ENCODE measurements around the gene SSBP3. TPM values are rescaled to one million over a fixed set of nuclear protein-coding genes. Genes with fewer than 3 reads are reported as not detected.

The SSBP3 gene
- total and polyA plus RNA-seq, 2 of the 13 experiments (the other 11 are each of a cell fraction or from before 2014, with no cell fraction given): 8.5 to 17.6 TPM

- H3K27me3 ChIP-seq (ENCODE audit: control insufficient read depth in 1 of 2, insufficient read depth in 2 of 2, low read length in 2 of 2): no peaks in the 10 kb centered on the region; a peak in 1 of 5 replicates
- ATAC-seq (no peak), DNase-seq (ENCODE audit: low spot score) (no peak), FAIRE-seq (no peak)
- H3K9ac ChIP-seq (ENCODE audit: insufficient read depth, low read depth, low read length): no peak overlapping the region
- H2AFZ ChIP-seq (ENCODE audit: low read length): no peak overlapping the region
- BruUV-seq (replicated peaks): no TSS peak
- H4K20me1 ChIP-seq (ENCODE audit: insufficient read depth, low read length): no peaks in the 10 kb centered on the region
- H3K4me2 ChIP-seq (ENCODE audit: low read depth, low read length): no peak overlapping the region
- H3K27ac ChIP-seq (ENCODE audit: extremely low read length, insufficient read depth, low read length): no peak overlapping the region
- no peaks in the 10 kb centered on the region for H3K79me2 ChIP-seq (ENCODE audit: insufficient read depth, low read length)
- no peaks in the 10 kb centered on the region; a peak in 1 of 5 replicates for H3K36me3 ChIP-seq (replicated peaks in 1 of 2; ENCODE audit: control insufficient read depth in 1 of 2, insufficient read depth in 2 of 2, low read length in 2 of 2)
- no peak for TF ChIP-seq ZNF552 (CRISPR knock-in tag; IDR thresholded peaks at IDR 0.05; ENCODE audit: borderline replicate concordance)
- TF ChIP-seq SMYD3 (CRISPR knock-in tag; IDR thresholded peaks at IDR 0.05): no peak
- TF ChIP-seq KLF9 (CRISPR knock-in tag; IDR thresholded peaks at IDR 0.05; ENCODE audit: low read depth): no peak
- no peaks in the 10 kb centered on the region for H3K4me1 ChIP-seq (ENCODE audit: insufficient read depth, low read length)
- no peak overlapping the region for H3K4me3 ChIP-seq (replicated peaks in 1 of 3; ENCODE audit: insufficient read depth in 1 of 3, low read depth in 2 of 3, low read length in 3 of 3)
- no peaks in the 10 kb centered on the region for H3K9me3 ChIP-seq (ENCODE audit: low read length)
- POLR2A ChIA-PET: no interaction called here
- WGBS (ENCODE audit: low lambda C conversion rate): 73% methylated on average over 7 of the region's 9 CpGs
- CTCF ChIA-PET (ENCODE audit: low intra/inter-chr PET ratio, low total read pairs): no interaction called here
- intact Hi-C loops (cut with micrococcal nuclease; ENCODE audit: unreplicated experiment): no loop called here
- in situ Hi-C loops (cut with HindIII; ENCODE audit: extremely low pct_ligation_motif_present, low pct_unique_long_range_greater_than_20kb): no loop called here
These were observed 227.7 kb downstream of the SSBP3 start for GRCh38 chr1:54178296-54179070.

DNA sequence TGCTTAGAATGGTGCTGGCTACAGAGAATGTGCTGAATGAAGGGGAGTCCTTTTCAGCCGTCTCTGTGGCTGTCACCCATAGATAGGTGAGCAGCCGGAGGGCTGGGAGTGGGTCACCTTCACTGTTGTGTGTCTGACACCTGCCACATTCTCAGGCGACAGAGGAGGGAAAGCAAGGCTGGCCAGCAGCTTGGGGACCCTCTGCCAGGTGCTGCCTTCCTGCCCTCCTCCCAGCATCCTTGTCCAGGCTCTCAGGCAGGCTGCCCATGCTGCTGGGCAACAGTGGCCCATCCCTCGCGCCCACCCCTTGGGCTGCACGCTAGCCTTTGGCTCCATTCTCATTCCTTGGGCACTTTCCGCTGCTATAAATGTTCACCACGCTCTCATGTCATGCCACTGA is 228.5 kb downstream of the SSBP3 start:
- Histone ChIP-seq H3K27ac (ENCODE audit: extremely low read length, insufficient read depth, low read length) (no peak overlapping the region), H3K36me3 (replicated peaks in 1 of 2; ENCODE audit: control insufficient read depth in 1 of 2, insufficient read depth in 2 of 2, low read length in 2 of 2) (no peaks in the 10 kb centered on the region; a peak in 1 of 5 replicates), H3K9me3 (ENCODE audit: low read length) (no peaks in the 10 kb centered on the region), H3K4me3 (replicated peaks in 1 of 3; ENCODE audit: insufficient read depth in 1 of 3, low read depth in 2 of 3, low read length in 3 of 3) (no peak overlapping the region), H3K79me2 (ENCODE audit: insufficient read depth, low read length) (no peaks in the 10 kb centered on the region), H2AFZ (ENCODE audit: low read length) (no peak overlapping the region), H3K9ac (ENCODE audit: insufficient read depth, low read depth, low read length) (no peak overlapping the region), H3K4me2 (ENCODE audit: low read depth, low read length) (no peak overlapping the region), H3K27me3 (ENCODE audit: control insufficient read depth in 1 of 2, insufficient read depth in 2 of 2, low read length in 2 of 2) (no peaks in the 10 kb centered on the region; a peak in 1 of 5 replicates), H3K4me1 (ENCODE audit: insufficient read depth, low read length) (no peaks in the 10 kb centered on the region), H4K20me1 (ENCODE audit: insufficient read depth, low read length) (no peaks in the 10 kb centered on the region)
- in situ Hi-C loops (cut with HindIII; ENCODE audit: extremely low pct_ligation_motif_present, low pct_unique_long_range_greater_than_20kb): no loop called here
- intact Hi-C loops (cut with micrococcal nuclease; ENCODE audit: unreplicated experiment): no loop called here
- no peak for TF ChIP-seq ZNF619 (CRISPR knock-in tag; IDR thresholded peaks at IDR 0.05)
- TF ChIP-seq, protein P1, sequence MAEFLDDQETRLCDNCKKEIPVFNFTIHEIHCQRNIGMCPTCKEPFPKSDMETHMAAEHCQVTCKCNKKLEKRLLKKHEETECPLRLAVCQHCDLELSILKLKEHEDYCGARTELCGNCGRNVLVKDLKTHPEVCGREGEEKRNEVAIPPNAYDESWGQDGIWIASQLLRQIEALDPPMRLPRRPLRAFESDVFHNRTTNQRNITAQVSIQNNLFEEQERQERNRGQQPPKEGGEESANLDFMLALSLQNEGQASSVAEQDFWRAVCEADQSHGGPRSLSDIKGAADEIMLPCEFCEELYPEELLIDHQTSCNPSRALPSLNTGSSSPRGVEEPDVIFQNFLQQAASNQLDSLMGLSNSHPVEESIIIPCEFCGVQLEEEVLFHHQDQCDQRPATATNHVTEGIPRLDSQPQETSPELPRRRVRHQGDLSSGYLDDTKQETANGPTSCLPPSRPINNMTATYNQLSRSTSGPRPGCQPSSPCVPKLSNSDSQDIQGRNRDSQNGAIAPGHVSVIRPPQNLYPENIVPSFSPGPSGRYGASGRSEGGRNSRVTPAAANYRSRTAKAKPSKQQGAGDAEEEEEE (CRISPR knock-in tag; IDR thresholded peaks at IDR 0.05; ENCODE audit: borderline replicate concordance): no peak
- no peak for TF ChIP-seq E2F1 (CRISPR knock-in tag; IDR thresholded peaks at IDR 0.05)
- TF ChIP-seq ZNF710 (CRISPR knock-in tag; IDR thresholded peaks at IDR 0.05; ENCODE audit: borderline replicate concordance): no peak
- TF ChIP-seq RFX5 (IDR thresholded peaks at IDR 0.05; ENCODE audit: low read depth, low read length): no peak
- TF ChIP-seq NONO (IDR thresholded peaks at IDR 0.05): no peak
- no peak for TF ChIP-seq NONO (CRISPR knock-in tag; conservative IDR thresholded peaks at IDR 0.05)
- no peak for TF ChIP-seq SNRNP70 (IDR thresholded peaks at IDR 0.05; ENCODE audit: low read depth, low read length)
- CTCF ChIA-PET (ENCODE audit: low intra/inter-chr PET ratio, low total read pairs): no interaction called here
- WGBS (ENCODE audit: low lambda C conversion rate): 92% methylated on average over 7 of the region's 8 CpGs
- no peak for FAIRE-seq
- DNase-seq (ENCODE audit: low spot score): no peak
- no peak for ATAC-seq
- BruUV-seq (replicated peaks): no TSS peak
- POLR2A ChIA-PET: no interaction called here
